GM15510 (cell line): ENCODE results near the gene P2RX5.

Experiments used
- POLR2A ChIP-seq: IDR thresholded peaks from 3 replicates; pipeline ENCODE4 v1.6.1; 2011; ENCODE audit warnings: borderline replicate concordance; ENCODE audit not compliant: insufficient read length; ENCODE audit errors: extremely low read depth

Gene P2RX5

GRCh38 chr17:3626831-3627768 lies 68.9 kb downstream of the P2RX5 start:
- no peak for TF ChIP-seq POLR2A
